Chondrocyte (in vitro differentiated cells): ENCODE results near the gene TMEM53. TPM values are rescaled to one million over a fixed set of nuclear protein-coding genes. Genes with fewer than 3 reads are reported as not detected.

Experiments
- DNase-seq: peaks from one replicate; pipeline ENCODE4 v3.0.0; 2021; ENCODE audit warnings: mixed read lengths, low spot score
- H3K27ac Mint-ChIP-seq: one replicate; pipeline ENCODE4 v1.8.0; 2021; ENCODE audit warnings: mild to moderate bottlenecking, moderate library complexity, mixed read lengths; ENCODE audit not compliant: unreplicated experiment
- H3K27me3 Mint-ChIP-seq: 2 replicates; pipeline ENCODE4 v1.8.0; 2021; ENCODE audit warnings: low read depth, mixed read lengths
- H3K36me3 Mint-ChIP-seq: 2 replicates; pipeline ENCODE4 v1.8.0; 2021; ENCODE audit warnings: low read depth, mixed read lengths
- H3K4me1 Mint-ChIP-seq: 2 replicates; pipeline ENCODE4 v1.8.0; 2021; ENCODE audit warnings: low read depth, mild to moderate bottlenecking, mixed read lengths
- H3K4me3 Mint-ChIP-seq: one replicate; pipeline ENCODE4 v1.8.0; 2021; ENCODE audit warnings: mild to moderate bottlenecking, moderate library complexity, mixed read lengths; ENCODE audit not compliant: unreplicated experiment
- H3K9me3 Mint-ChIP-seq: 2 replicates; pipeline ENCODE4 v1.8.0; 2021; ENCODE audit warnings: low read depth, mixed read lengths
- CTCF ChIP-seq: fragments of 200-600 bp; sonication (generic); IDR thresholded peaks from 2 replicates; pipeline ENCODE4 v1.5.0; 2021; ENCODE audit warnings: antibody characterized with exemption, mild to moderate bottlenecking, moderate library complexity
- total RNA-seq: library from RNA; stranded (reverse); gene quantifications from 3 replicates; pipeline ENCODE4 v1.2.1, GENCODE V29; 2021

TMEM53 gene
- total RNA-seq, 1 donor from 2014 or later, result 5.8 TPM

GRCh38 chr1:44696789-44697345 is 22.6 kb upstream of the TMEM53 start:
- H3K27ac Mint-ChIP-seq, result no peak overlapping the region
- no peaks in the 10 kb centered on the region for H3K27me3 Mint-ChIP-seq
- no peak for TF ChIP-seq CTCF
- no peak overlapping the region for H3K4me3 Mint-ChIP-seq
- no peak for DNase-seq
- no peaks in the 10 kb centered on the region for H3K4me1 Mint-ChIP-seq
- no peaks in the 10 kb centered on the region for H3K36me3 Mint-ChIP-seq
- no peaks in the 10 kb centered on the region for H3K9me3 Mint-ChIP-seq

GRCh38 chr1:44696101-44696500 is 21.8 kb upstream of the TMEM53 start:
- DNase-seq, result peak; percentile 24
- Mint-ChIP-seq H3K9me3 (no peaks in the 10 kb centered on the region), H3K4me1 (no peaks in the 10 kb centered on the region), H3K27me3 (peaks cover 3% of the 10 kb centered on the region), H3K27ac (no peak overlapping the region), H3K4me3 (no peak overlapping the region), H3K36me3 (peaks cover 4% of the 10 kb centered on the region)
- no peak for TF ChIP-seq CTCF

- Mint-ChIP-seq H3K4me3 (no peak overlapping the region), H3K36me3 (peaks cover 4% of the 10 kb centered on the region), H3K27ac (no peak overlapping the region), H3K4me1 (no peaks in the 10 kb centered on the region), H3K27me3 (peaks cover 3% of the 10 kb centered on the region), H3K9me3 (no peaks in the 10 kb centered on the region)
- no peak for DNase-seq
- TF ChIP-seq CTCF, result no peak
These were observed 21.4 kb upstream of the TMEM53 start for GRCh38 chr1:44695671-44696070.

- Mint-ChIP-seq H3K27ac (no peak overlapping the region), H3K27me3 (peaks cover 3% of the 10 kb centered on the region), H3K4me1 (no peaks in the 10 kb centered on the region), H3K9me3 (no peaks in the 10 kb centered on the region), H3K36me3 (peaks cover 4% of the 10 kb centered on the region), H3K4me3 (no peak overlapping the region)
- DNase-seq, result no peak
- no peak for TF ChIP-seq CTCF
These were observed 20.7 kb upstream of the TMEM53 start for GRCh38 chr1:44694863-44695478.

- Mint-ChIP-seq H3K4me3 (no peak overlapping the region), H3K4me1 (no peaks in the 10 kb centered on the region), H3K36me3 (peaks cover 4% of the 10 kb centered on the region), H3K27me3 (peaks cover 3% of the 10 kb centered on the region), H3K9me3 (no peaks in the 10 kb centered on the region), H3K27ac (no peak overlapping the region)
- DNase-seq, result no peak
- TF ChIP-seq CTCF, result no peak
These were observed 19.6 kb upstream of the TMEM53 start for GRCh38 chr1:44693900-44694299.
